Measurements from ENCODE around the gene YBX3.

YBX3 gene

DNA sequence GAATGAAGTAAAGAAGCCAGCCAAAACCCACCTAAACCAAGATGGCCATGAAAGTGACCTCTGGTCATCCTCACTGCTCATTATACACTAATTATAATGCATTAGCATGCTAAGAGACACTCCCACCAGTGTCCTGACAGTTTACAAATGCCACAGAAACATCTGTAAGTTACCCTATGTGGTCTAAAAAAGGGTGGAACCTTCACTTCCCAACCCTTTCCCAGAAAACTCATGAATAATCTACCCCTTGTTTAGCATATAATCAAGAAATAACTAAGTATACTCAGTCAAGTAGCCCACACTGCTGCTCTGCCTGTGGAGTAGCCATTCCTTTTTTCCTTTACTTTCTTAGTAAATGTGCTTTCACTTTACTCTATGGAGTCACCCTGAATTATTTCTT, 69.1 kb downstream of the YBX3 start:
- TF ChIP-seq ZNF8 (CRISPR knock-in tag; IDR thresholded peaks at IDR 0.05) (no peak), ZFP30 (CRISPR knock-in tag; IDR thresholded peaks at IDR 0.05) (no peak), TCF4 (CRISPR knock-in tag; IDR thresholded peaks at IDR 0.05; ENCODE audit: borderline replicate concordance) (no peak), OSR1 (CRISPR knock-in tag; IDR thresholded peaks at IDR 0.05) (no peak), TOX (CRISPR knock-in tag; IDR thresholded peaks at IDR 0.05; ENCODE audit: borderline replicate concordance) (no peak), SNAI2 (CRISPR knock-in tag; IDR thresholded peaks at IDR 0.05) (no peak), PPARA (CRISPR knock-in tag; IDR thresholded peaks at IDR 0.05; ENCODE audit: borderline replicate concordance) (no peak), ZFP3 (CRISPR knock-in tag; IDR thresholded peaks at IDR 0.05) (no peak), ARNTL (CRISPR knock-in tag; IDR thresholded peaks at IDR 0.05; ENCODE audit: borderline replicate concordance, low read depth) (no peak), ZC3H10 (CRISPR knock-in tag; IDR thresholded peaks at IDR 0.05) (no peak)
- TF ChIP-seq, protein P1, sequence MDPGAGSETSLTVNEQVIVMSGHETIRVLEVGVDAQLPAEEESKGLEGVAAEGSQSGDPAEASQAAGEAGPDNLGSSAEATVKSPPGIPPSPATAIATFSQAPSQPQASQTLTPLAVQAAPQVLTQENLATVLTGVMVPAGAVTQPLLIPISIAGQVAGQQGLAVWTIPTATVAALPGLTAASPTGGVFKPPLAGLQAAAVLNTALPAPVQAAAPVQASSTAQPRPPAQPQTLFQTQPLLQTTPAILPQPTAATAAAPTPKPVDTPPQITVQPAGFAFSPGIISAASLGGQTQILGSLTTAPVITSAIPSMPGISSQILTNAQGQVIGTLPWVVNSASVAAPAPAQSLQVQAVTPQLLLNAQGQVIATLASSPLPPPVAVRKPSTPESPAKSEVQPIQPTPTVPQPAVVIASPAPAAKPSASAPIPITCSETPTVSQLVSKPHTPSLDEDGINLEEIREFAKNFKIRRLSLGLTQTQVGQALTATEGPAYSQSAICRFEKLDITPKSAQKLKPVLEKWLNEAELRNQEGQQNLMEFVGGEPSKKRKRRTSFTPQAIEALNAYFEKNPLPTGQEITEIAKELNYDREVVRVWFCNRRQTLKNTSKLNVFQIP (CRISPR knock-in tag; IDR thresholded peaks at IDR 0.05; ENCODE audit: borderline replicate concordance, low read depth) = no peak
- no peak for ATAC-seq

DNA sequence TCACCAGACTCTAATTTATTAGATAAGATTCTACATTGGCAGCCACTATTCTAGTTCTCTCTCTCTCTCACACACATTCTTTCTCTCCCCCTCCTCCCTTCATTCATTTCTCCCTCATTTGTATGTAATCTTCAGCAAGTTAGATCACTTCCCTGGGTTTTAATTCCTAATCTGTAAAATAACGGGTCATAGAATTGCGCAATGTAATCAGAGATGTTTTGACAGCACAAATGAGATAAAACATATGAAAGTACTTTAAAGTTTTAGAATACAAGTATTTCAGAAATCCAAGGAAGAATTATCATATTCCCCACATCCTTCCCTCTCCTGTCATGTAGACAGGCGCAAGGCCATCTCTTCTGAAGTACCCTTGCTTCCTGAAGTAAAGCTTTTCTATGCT, 70.9 kb downstream of the YBX3 start:
- no peak for ATAC-seq
- no peak for TF ChIP-seq GLIS3 (CRISPR knock-in tag; IDR thresholded peaks at IDR 0.05)
- no peak for TF ChIP-seq BACH2 (CRISPR knock-in tag; IDR thresholded peaks at IDR 0.05; ENCODE audit: borderline replicate concordance)
- TF ChIP-seq PPARA (CRISPR knock-in tag; IDR thresholded peaks at IDR 0.05; ENCODE audit: borderline replicate concordance) = no peak
- no peak for TF ChIP-seq TOX (CRISPR knock-in tag; IDR thresholded peaks at IDR 0.05; ENCODE audit: borderline replicate concordance)
- no peak for TF ChIP-seq ISL1 (CRISPR knock-in tag; IDR thresholded peaks at IDR 0.05)
- TF ChIP-seq SNAI2 (CRISPR knock-in tag; IDR thresholded peaks at IDR 0.05) = no peak
- no peak for TF ChIP-seq ZC3H10 (CRISPR knock-in tag; IDR thresholded peaks at IDR 0.05)
- TF ChIP-seq CREB5 (CRISPR knock-in tag; IDR thresholded peaks at IDR 0.05; ENCODE audit: low read depth) = no peak
